Testis (tissue), 2 donors: ENCODE data around the gene KIAA1755.

Experiments used
- POLR2A ChIP-seq: fragments of 450-650 bp; IDR thresholded peaks from one replicate; pipeline ENCODE4 v1.6.1; 2017; ENCODE audit warnings: antibody characterized with exemption, mild to moderate bottlenecking, moderate library complexity
- TF ChIP-seq, protein P1 (sequence below), 3 experiments: fragments of 450-650 bp in 2 of 3; fragments of 200-600 bp in 1 of 3; sonication (generic) in 1 of 3; IDR thresholded peaks; one replicate each; pipeline ENCODE4 v1.5.1; 2016 to 2019; ENCODE audit warnings: antibody characterized with exemption in 3 of 3, mild to moderate bottlenecking in 2 of 3, moderate library complexity in 1 of 3

DNA sequence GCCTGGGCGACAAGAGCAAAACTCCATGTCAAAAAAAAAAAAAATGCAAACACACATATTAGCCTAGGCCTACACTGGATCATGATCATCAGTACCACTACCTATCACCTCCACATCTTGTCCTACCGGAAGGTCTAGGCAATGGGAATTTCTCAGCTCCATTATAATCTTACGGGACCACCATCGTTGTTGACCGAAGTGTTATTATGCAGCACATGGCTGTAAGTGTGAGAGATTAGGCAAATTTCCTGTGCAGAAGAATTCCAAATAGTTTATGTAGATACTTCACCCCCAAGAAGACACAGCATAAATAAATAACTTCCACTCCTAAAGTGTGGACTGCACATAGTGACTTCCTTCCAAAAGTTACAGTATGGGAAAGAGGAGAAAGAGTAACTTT, 16.8 kb upstream of the KIAA1755 start:
- TF ChIP-seq, protein P1, sequence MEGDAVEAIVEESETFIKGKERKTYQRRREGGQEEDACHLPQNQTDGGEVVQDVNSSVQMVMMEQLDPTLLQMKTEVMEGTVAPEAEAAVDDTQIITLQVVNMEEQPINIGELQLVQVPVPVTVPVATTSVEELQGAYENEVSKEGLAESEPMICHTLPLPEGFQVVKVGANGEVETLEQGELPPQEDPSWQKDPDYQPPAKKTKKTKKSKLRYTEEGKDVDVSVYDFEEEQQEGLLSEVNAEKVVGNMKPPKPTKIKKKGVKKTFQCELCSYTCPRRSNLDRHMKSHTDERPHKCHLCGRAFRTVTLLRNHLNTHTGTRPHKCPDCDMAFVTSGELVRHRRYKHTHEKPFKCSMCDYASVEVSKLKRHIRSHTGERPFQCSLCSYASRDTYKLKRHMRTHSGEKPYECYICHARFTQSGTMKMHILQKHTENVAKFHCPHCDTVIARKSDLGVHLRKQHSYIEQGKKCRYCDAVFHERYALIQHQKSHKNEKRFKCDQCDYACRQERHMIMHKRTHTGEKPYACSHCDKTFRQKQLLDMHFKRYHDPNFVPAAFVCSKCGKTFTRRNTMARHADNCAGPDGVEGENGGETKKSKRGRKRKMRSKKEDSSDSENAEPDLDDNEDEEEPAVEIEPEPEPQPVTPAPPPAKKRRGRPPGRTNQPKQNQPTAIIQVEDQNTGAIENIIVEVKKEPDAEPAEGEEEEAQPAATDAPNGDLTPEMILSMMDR (IDR thresholded peaks at IDR 0.05): no peak
- no peak for TF ChIP-seq POLR2A
